Kidney (tissue), 14 donors: ENCODE results near the gene RNASE8. TPM values are rescaled to one million over a fixed set of nuclear protein-coding genes. Genes with fewer than 3 reads are reported as not detected.

ENCODE experiments used
- DNase-seq, 5 donors: peaks; one replicate each; pipeline ENCODE4 v3.0.0-alpha.2; 2013 to 2020
- FAIRE-seq: peaks from 2 replicates; lab custom pipeline; 2012; peaks lifted over from hg19 to GRCh38; lab: Jason Lieb, UNC
- H3K27ac ChIP-seq, 2 donors: one replicate each; pipeline ENCODE4 v1.7.0; 2013; ENCODE audit warnings: low read depth in 2 of 2, low read length in 2 of 2, inconsistent platforms in 1 of 2
- H3K27me3 ChIP-seq: one replicate; pipeline ENCODE4 v1.7.1; 2013; ENCODE audit warnings: low read length, inconsistent platforms; ENCODE audit not compliant: control insufficient read depth, insufficient read depth
- H3K36me3 ChIP-seq, 3 donors: one replicate each; pipeline versions ENCODE4 v1.7.0 to v1.7.1; 2013; ENCODE audit warnings: low read length in 3 of 3, control low read depth in 1 of 3, inconsistent platforms in 1 of 3; ENCODE audit not compliant: insufficient read depth in 3 of 3, control insufficient read depth in 2 of 3
- H3K4me1 ChIP-seq, 3 donors: one replicate each; pipeline versions ENCODE4 v1.7.0 to v1.7.1; 2013; ENCODE audit warnings: low read length in 3 of 3, inconsistent platforms in 1 of 3, low read depth in 1 of 3; ENCODE audit not compliant: control insufficient read depth in 2 of 3, insufficient read depth in 2 of 3
- H3K4me3 ChIP-seq, 3 donors: one replicate each; pipeline versions ENCODE4 v1.7.0 to v1.8.1; 2013; ENCODE audit warnings: low read length in 3 of 3, control low read depth in 1 of 3, inconsistent platforms in 1 of 3
- H3K9ac ChIP-seq, 3 donors: one replicate each; pipeline versions ENCODE4 v1.7.0 to v1.7.1; 2013; ENCODE audit warnings: low read length in 3 of 3, control low read depth in 1 of 3, inconsistent platforms in 1 of 3
- H3K9me3 ChIP-seq, 3 donors: one replicate each; pipeline versions ENCODE4 v1.7.0 to v1.7.1; 2013; ENCODE audit warnings: low read length in 3 of 3, control low read depth in 1 of 3, inconsistent platforms in 1 of 3; ENCODE audit not compliant: control insufficient read depth in 2 of 3, insufficient read depth in 1 of 3
- intact Hi-C: fragments of 100-400 bp; cut with DNase I; formaldehyde crosslinking; loops from one replicate; pipeline ENCODE4 v1.11.1; 2022
- polyA plus RNA-seq: library from polyadenylated mRNA; stranded (reverse); fragments of 350-450 nt; fragmentation: Illumina TruSeq; extraction: RNeasy Lipid Tissue Mini Kit (QIAGEN cat#74804); gene quantifications from one replicate; pipeline ENCODE4 v1.2.3, GENCODE V29; 2014; ENCODE audit warnings: low read depth, low replicate concordance; ENCODE audit not compliant: insufficient read depth
- total RNA-seq: library from RNA; stranded (reverse); fragmentation: NEBNext Ultra II Directional; extraction: Animal tissue kit (Norgen Biotek cat#: 25700); gene quantifications from one replicate; pipeline ENCODE4 v1.2.1, GENCODE V29; 2021
- TF ChIP-seq, protein P1 (sequence below): IDR thresholded peaks from 3 replicates; pipeline ENCODE4 v1.5.1; 2012; ENCODE audit warnings: mild to moderate bottlenecking, moderate library complexity, borderline replicate concordance; ENCODE audit not compliant: insufficient read depth; ENCODE audit errors: extremely low read depth
- donor health status: control.
- donor health status: control.
- donor health status: control.
- donor health status: control.
- donor health status: control.
- donor health status: DM: yes; HTN: yes; CAD: no.
- donor health status: Normal renal cell carcinoma (clear cell type).

RNASE8 gene
- total and polyA plus RNA-seq, 2 donors from 2014 or later, result not detected

DNA sequence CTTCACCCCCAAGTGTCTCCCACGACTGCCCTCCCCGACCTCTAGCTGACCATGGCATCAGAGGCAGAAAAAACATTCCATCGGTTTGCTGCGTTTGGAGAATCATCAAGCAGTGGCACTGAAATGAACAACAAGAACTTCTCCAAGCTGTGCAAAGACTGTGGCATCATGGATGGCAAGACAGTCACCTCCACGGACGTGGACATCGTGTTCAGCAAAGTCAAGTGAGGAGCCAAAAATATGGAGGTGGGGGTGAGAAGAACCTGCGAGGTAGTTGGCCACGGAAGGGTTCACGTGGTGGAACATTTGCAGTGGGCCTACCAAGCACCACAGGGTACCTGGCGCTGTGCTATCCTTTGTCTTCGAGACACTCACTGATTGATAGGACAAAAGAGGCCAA lies 27.1 kb upstream of the RNASE8 start:
- no peaks in the 10 kb centered on the region for H3K27me3 ChIP-seq
- H3K4me1 ChIP-seq, result peaks cover 0 to 4% (median 0%) of the 10 kb centered on the region in 3 donors
- H3K9me3 ChIP-seq, result no peaks in the 10 kb centered on the region
- intact Hi-C loops, result no loop called here
- TF ChIP-seq, protein P1, sequence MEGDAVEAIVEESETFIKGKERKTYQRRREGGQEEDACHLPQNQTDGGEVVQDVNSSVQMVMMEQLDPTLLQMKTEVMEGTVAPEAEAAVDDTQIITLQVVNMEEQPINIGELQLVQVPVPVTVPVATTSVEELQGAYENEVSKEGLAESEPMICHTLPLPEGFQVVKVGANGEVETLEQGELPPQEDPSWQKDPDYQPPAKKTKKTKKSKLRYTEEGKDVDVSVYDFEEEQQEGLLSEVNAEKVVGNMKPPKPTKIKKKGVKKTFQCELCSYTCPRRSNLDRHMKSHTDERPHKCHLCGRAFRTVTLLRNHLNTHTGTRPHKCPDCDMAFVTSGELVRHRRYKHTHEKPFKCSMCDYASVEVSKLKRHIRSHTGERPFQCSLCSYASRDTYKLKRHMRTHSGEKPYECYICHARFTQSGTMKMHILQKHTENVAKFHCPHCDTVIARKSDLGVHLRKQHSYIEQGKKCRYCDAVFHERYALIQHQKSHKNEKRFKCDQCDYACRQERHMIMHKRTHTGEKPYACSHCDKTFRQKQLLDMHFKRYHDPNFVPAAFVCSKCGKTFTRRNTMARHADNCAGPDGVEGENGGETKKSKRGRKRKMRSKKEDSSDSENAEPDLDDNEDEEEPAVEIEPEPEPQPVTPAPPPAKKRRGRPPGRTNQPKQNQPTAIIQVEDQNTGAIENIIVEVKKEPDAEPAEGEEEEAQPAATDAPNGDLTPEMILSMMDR, result no peak
- DNase-seq (no peak), FAIRE-seq (no peak)
- H3K4me3 ChIP-seq, result no peak overlapping the region
- no peaks in the 10 kb centered on the region for H3K36me3 ChIP-seq
- no peak overlapping the region for H3K27ac ChIP-seq
- H3K9ac ChIP-seq, result no peak overlapping the region

DNA sequence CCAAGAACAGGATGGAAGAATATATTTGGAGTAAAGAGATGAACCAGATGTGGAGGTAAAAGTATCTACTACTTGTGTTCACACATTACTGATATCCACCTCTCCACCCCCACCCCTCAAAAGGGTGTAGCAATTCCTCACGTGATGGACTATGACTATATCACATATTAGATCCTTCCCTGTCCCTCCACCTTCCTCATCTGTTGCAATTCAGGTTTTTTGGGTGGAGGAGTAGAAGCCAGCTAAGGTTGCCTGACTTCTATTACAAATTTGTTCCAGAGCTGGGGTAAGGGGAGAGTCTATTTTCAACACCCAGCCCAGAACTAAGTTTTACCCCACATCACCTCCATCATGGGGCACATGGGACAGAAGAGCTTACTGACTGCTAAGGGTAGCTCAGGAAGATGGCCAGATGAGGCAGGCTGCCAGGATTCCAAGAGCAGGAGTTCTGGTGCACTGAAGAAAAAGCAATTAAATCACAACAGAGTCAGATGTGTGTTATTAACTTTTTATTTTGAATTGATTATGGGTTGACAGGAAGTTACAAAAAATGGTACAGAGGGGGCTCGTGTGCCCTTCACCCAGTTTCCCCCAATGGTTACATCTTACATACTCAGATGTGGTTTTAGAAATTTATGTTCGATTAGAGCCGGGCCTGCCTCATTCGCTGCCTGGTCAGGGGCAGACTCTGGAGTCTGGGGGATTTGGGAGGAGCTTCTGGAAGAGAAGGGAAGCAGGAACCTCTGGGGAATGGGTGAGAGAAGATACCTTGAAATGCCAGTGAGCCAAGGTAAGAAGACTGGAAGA lies 25.1 kb upstream of the RNASE8 start:
- Histone ChIP-seq H3K27me3 (no peaks in the 10 kb centered on the region), H3K9ac (no peak overlapping the region), H3K27ac (no peak overlapping the region), H3K4me3 (no peak overlapping the region), H3K36me3 (no peaks in the 10 kb centered on the region), H3K9me3 (no peaks in the 10 kb centered on the region), H3K4me1 (no peaks in the 10 kb centered on the region)
- DNase-seq (no peak), FAIRE-seq (no peak)
- intact Hi-C loops, result no loop called here
- TF ChIP-seq, protein P1, result no peak

DNA sequence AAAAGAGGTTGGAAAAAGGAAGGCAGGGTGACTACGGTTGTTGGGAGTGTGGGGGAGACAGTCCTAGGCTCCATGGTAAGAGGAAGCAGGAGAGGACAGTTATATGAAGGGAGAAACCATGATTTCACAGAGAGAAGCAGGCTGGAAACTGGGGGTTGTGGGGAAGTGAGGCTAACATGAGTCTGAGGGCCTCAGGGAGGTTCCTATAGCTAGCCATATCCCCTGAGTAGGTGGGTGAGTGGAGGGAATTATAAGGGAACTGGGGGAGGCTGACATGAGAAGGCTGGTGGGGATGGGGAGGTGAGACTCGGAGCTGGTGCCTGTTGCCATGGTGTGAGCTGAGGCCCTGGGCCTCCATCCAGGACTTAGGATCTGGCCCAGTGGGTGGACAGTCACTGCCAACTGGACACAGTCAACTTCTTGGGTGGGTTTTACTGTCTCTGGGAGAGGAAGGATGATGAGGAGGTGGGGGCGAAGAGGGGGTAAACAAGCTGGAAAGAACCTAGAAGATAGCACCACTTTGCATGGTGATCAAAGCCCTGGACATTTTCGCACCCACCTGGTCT lies 24.4 kb upstream of the RNASE8 start:
- Histone ChIP-seq H3K4me1 (peaks cover 0 to 2% (median 0%) of the 10 kb centered on the region in 3 donors), H3K9me3 (no peaks in the 10 kb centered on the region), H3K36me3 (no peaks in the 10 kb centered on the region), H3K27me3 (no peaks in the 10 kb centered on the region), H3K9ac (no peak overlapping the region), H3K27ac (no peak overlapping the region), H3K4me3 (no peak overlapping the region)
- TF ChIP-seq, protein P1, result no peak
- no peak for DNase-seq
- no peak for FAIRE-seq
- intact Hi-C loops, result no loop called here
